Liver (tissue), 3 donors: ENCODE measurements around the gene TMEM106B.

Experiments used
- JUND ChIP-seq, 2 donors: IDR thresholded peaks; 2 replicates each; pipeline ENCODE4 v1.6.1; 2016; ENCODE audit warnings: antibody characterized with exemption in 2 of 2
- TF ChIP-seq, protein P1 (sequence below): fragments of 150-350 bp; IDR thresholded peaks from 2 replicates; pipeline ENCODE4 v1.5.1; 2017; ENCODE audit warnings: improper control_type of control experiment, low read depth, low read length; ENCODE audit not compliant: missing input control
- donor health status: healthy.
- donor health status: healthy.

- no peak for TF ChIP-seq JUND (IDR thresholded peaks at IDR 0.05)
- TF ChIP-seq, protein P1, sequence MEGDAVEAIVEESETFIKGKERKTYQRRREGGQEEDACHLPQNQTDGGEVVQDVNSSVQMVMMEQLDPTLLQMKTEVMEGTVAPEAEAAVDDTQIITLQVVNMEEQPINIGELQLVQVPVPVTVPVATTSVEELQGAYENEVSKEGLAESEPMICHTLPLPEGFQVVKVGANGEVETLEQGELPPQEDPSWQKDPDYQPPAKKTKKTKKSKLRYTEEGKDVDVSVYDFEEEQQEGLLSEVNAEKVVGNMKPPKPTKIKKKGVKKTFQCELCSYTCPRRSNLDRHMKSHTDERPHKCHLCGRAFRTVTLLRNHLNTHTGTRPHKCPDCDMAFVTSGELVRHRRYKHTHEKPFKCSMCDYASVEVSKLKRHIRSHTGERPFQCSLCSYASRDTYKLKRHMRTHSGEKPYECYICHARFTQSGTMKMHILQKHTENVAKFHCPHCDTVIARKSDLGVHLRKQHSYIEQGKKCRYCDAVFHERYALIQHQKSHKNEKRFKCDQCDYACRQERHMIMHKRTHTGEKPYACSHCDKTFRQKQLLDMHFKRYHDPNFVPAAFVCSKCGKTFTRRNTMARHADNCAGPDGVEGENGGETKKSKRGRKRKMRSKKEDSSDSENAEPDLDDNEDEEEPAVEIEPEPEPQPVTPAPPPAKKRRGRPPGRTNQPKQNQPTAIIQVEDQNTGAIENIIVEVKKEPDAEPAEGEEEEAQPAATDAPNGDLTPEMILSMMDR, result no peak
Observed at GRCh38 chr7:12226756-12227155, 15.7 kb downstream of the TMEM106B start.
